Gastrocnemius medialis (tissue), 4 donors: ENCODE results near the gene ADAMTS10.
"Not testable (repeated sequence)": the region's sequence is repeated elsewhere in the genome, so short reads cannot be mapped to it uniquely, and the experiment has no call there.

Source experiments
- POLR2A ChIP-seq, 2 donors: fragments of 450-650 bp; IDR thresholded peaks; one replicate each; pipeline ENCODE4 v1.6.1; 2017; ENCODE audit warnings: antibody characterized with exemption in 2 of 2, mild to moderate bottlenecking in 2 of 2, moderate library complexity in 2 of 2
- TF ChIP-seq, protein P1 (sequence below), 5 experiments: fragments of 450-650 bp in 3 of 5; fragments of 200-600 bp in 2 of 5; sonication (generic) in 2 of 5; IDR thresholded peaks in 4 of 5; conservative IDR thresholded peaks in 1 of 5; 1 replicate in 4 of 5; 2 replicates in 1 of 5; pipeline ENCODE4 v1.5.1; 2016 to 2019; ENCODE audit warnings: antibody characterized with exemption in 5 of 5, mild to moderate bottlenecking in 3 of 5, moderate library complexity in 3 of 5

DNA sequence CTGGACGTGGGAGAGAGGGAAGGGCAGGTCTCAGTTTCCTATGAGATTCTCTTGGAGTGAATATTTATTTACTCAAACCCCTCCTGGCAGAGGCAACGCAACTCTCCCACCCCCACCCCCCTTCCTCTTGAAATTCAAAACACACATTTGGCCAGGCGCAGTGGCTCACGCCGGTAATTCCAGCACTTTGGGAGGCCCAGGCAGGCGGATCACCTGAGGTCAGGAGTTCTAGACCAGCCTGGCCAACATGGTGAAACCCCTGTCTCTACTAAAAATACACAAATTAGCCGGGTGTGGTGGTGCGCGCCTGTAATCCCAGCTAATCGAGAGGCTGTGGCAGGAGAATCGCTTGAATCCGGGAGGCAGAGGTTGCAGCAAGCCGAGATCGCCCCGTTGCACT, 6.8 kb upstream of the ADAMTS10 start:
- TF ChIP-seq, protein P1, sequence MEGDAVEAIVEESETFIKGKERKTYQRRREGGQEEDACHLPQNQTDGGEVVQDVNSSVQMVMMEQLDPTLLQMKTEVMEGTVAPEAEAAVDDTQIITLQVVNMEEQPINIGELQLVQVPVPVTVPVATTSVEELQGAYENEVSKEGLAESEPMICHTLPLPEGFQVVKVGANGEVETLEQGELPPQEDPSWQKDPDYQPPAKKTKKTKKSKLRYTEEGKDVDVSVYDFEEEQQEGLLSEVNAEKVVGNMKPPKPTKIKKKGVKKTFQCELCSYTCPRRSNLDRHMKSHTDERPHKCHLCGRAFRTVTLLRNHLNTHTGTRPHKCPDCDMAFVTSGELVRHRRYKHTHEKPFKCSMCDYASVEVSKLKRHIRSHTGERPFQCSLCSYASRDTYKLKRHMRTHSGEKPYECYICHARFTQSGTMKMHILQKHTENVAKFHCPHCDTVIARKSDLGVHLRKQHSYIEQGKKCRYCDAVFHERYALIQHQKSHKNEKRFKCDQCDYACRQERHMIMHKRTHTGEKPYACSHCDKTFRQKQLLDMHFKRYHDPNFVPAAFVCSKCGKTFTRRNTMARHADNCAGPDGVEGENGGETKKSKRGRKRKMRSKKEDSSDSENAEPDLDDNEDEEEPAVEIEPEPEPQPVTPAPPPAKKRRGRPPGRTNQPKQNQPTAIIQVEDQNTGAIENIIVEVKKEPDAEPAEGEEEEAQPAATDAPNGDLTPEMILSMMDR (IDR thresholded peaks at IDR 0.05 in 4 of 5, conservative IDR thresholded peaks at IDR 0.05 in 1 of 5) = not testable (repeated sequence)
- TF ChIP-seq POLR2A (IDR thresholded peaks at IDR 0.05) = not testable (repeated sequence)
